Heart left ventricle (tissue), 16 donors: ENCODE measurements around the gene SLC35F3. TPM values are rescaled to one million over a fixed set of nuclear protein-coding genes. Genes with fewer than 3 reads are reported as not detected.

Experiments used
- ATAC-seq, 4 donors: fragments of 200-7000 bp; cut with Tn5 transposase; one replicate each; pipeline ENCODE4 v1.9.1; 2020 to 2022; ENCODE audit warnings: moderate library complexity in 4 of 4, mild to moderate bottlenecking in 3 of 4, moderate number of reproducible peaks in 1 of 4
- DNase-seq, 5 donors: peaks; one replicate each; pipeline ENCODE4 v3.0.0-alpha.2; 2020
- H3K27ac ChIP-seq, 12 donors: fragments of 200-600 bp; sonication (generic) in 4 of 12; one replicate each; pipeline versions ENCODE4 v1.5.0 to v1.8.0; 2016 to 2022; ENCODE audit warnings: mild to moderate bottlenecking in 2 of 12
- H3K27me3 ChIP-seq, 9 donors: fragments of 200-600 bp; sonication (generic) in 2 of 9; one replicate each; pipeline versions ENCODE4 v1.5.1 to v1.8.0; 2016 to 2022; ENCODE audit warnings: mild to moderate bottlenecking in 3 of 9
- H3K36me3 ChIP-seq, 9 donors: fragments of 200-600 bp; sonication (generic) in 2 of 9; one replicate each; pipeline versions ENCODE4 v1.5.0 to v1.8.0; 2018 to 2022; ENCODE audit warnings: mild to moderate bottlenecking in 2 of 9
- H3K4me1 ChIP-seq, 12 donors: fragments of 200-600 bp; sonication (generic) in 4 of 12; one replicate each; pipeline versions ENCODE4 v1.5.0 to v1.8.0; 2016 to 2022; ENCODE audit warnings: mild to moderate bottlenecking in 3 of 12
- H3K4me3 ChIP-seq, 12 donors: fragments of 200-600 bp; sonication (generic) in 4 of 12; one replicate each; pipeline versions ENCODE4 v1.5.0 to v1.8.0; 2017 to 2022; ENCODE audit warnings: mild to moderate bottlenecking in 9 of 12, moderate library complexity in 4 of 12
- H3K9me3 ChIP-seq, 12 donors: fragments of 200-600 bp; sonication (generic) in 4 of 12; one replicate each; pipeline versions ENCODE4 v1.5.0 to v1.8.0; 2016 to 2022; ENCODE audit warnings: mild to moderate bottlenecking in 1 of 12
- CTCF ChIP-seq, 12 donors: fragments of 200-600 bp; sonication (generic) in 4 of 12; IDR thresholded peaks; one replicate each; pipeline versions ENCODE4 v1.5.0 to v1.8.0; 2018 to 2022; ENCODE audit warnings: antibody characterized with exemption in 12 of 12, mild to moderate bottlenecking in 5 of 12
- POLR2A ChIP-seq, 2 donors: fragments of 450-650 bp; IDR thresholded peaks; one replicate each; pipeline ENCODE4 v1.6.1; 2017; ENCODE audit warnings: antibody characterized with exemption in 2 of 2, mild to moderate bottlenecking in 2 of 2, moderate library complexity in 2 of 2
- WGBS, 4 donors: extraction: QIAGEN DNeasy Blood & Tissue Kit in 2 of 4; methylation state at CpG; one replicate each; pipeline versions ENCODE4 v1.1.5 to v1.1.7; 2013 to 2018; 5-methylcytosine and 5-hydroxymethylcytosine counted together
- intact Hi-C, 10 donors: fragments of 100-400 bp; cut with DNase I; formaldehyde crosslinking; loops; one replicate each; pipeline versions ENCODE4 v1.11.1 to v1.14.2; 2022
- polyA plus RNA-seq, 2 donors: library from polyadenylated mRNA; stranded (reverse); fragments of 200-250 nt; gene quantifications; one replicate each; pipeline ENCODE4 v1.2.3, GENCODE V29; 2013
- total RNA-seq, 9 donors: library from RNA; depleted of rRNA in 2 of 9; stranded (reverse); fragments of >200 nt in 2 of 9; fragmentation: NEBNext Ultra II Directional in 3 of 9; extraction: Animal tissue kit (Norgen Biotek cat#: 25700) in 3 of 9; gene quantifications; one replicate each; pipeline versions ENCODE4 v1.1.0 to v1.2.4, GENCODE V29; 2016 to 2023
- donor health status: ischemic (EF 13 %, LVEDD 7.1; RV severe dilation, severe dysfunction).
- donor health status: healthy with polysubstance abuse.
- donor health status: DM: no; HTN: yes; CAD: no.
- donor health status: DM: no; HTN: no; CAD: no.
- donor health status: ischemic (EF 25% LVEDD 6.9; RV normal size, moderate dysfunction).
- donor health status: ischemic (EF 25% LVEDD 5.7; RV mildly dilated, moderate dysfunction).
- donor health status: healthy.
- donor health status: DM: yes; HTN: yes; CAD: no.
- donor health status: ischemic (EF 35%, LVEDD 5.7; RV mildly dilated, moderate dysfunction).
- donor health status: nonischemic (EF 11% LVEDD 7.7; RV severe dilation, severe dysfunction).
- donor health status: DM: yes; HTN: yes; CAD: no.
- donor health status: PGD.
- donor health status: ischemic (EF 29% LVEDD 5.4; RV normal size, mild dysfunction).
- donor health status: nonischemic (EF 23%, LVEDD 6.1; RV moderate dilation, normal function).

The SLC35F3 gene
- total and polyA plus RNA-seq, 11 donors: 0.03 to 0.11 (median 0.11) TPM; not detected in 8

GRCh38 chr1:234154320-234155251 lies 250.1 kb downstream of the SLC35F3 start:
- Histone ChIP-seq H3K27me3 (peaks cover 0 to 4% (median 0%) of the 10 kb centered on the region in 9 donors), H3K4me1 (no peaks in the 10 kb centered on the region), H3K27ac (no peak overlapping the region), H3K4me3 (no peak overlapping the region), H3K36me3 (no peaks in the 10 kb centered on the region), H3K9me3 (no peaks in the 10 kb centered on the region)
- peak; percentile 43 to 83 (median 73) for TF ChIP-seq CTCF (IDR thresholded peaks at IDR 0.05)
- no peak for TF ChIP-seq POLR2A (IDR thresholded peaks at IDR 0.05)
- DNase-seq (no peak), ATAC-seq (no peak)
- intact Hi-C loops: loop anchor here in 4 of 10 donors (5.0 to 10.0 kb wide), 3 partner anchors 150 to 160 kb away; no protein-coding TSS in a partner anchor
- WGBS, 4 donors: 34 to 40% (median 36%) methylated on average over 7 of the region's 7 CpGs

GRCh38 chr1:234162661-234163060 lies 258.2 kb downstream of the SLC35F3 start:
- no peak for DNase-seq
- ATAC-seq: no peak
- Histone ChIP-seq H3K27me3 (peaks cover 0 to 10% (median 0%) of the 10 kb centered on the region in 9 donors), H3K4me1 (no peaks in the 10 kb centered on the region), H3K4me3 (no peak overlapping the region), H3K9me3 (no peaks in the 10 kb centered on the region), H3K27ac (no peak overlapping the region), H3K36me3 (no peaks in the 10 kb centered on the region)
- intact Hi-C loops: loop anchor here in 1 of 10 donors (5.0 kb wide), 1 partner anchor 145 kb away; no protein-coding TSS in a partner anchor
- no peak for TF ChIP-seq CTCF (IDR thresholded peaks at IDR 0.05)
- TF ChIP-seq POLR2A (IDR thresholded peaks at IDR 0.05): no peak

- ATAC-seq (peak in 2 of 4 donors; percentile 42 to 50), DNase-seq (no peak)
- Histone ChIP-seq H3K27ac (no peak overlapping the region), H3K36me3 (no peaks in the 10 kb centered on the region), H3K9me3 (no peaks in the 10 kb centered on the region), H3K27me3 (peaks cover 0 to 10% (median 0%) of the 10 kb centered on the region in 9 donors), H3K4me1 (no peaks in the 10 kb centered on the region), H3K4me3 (no peak overlapping the region)
- TF ChIP-seq CTCF (IDR thresholded peaks at IDR 0.05) (no peak), POLR2A (IDR thresholded peaks at IDR 0.05) (no peak)
- WGBS, 4 donors: 54 to 60% (median 57%) methylated on average over 6 of the region's 6 CpGs
- intact Hi-C loops: loop anchor here in 1 of 10 donors (5.0 kb wide), 1 partner anchor 144 kb away; no protein-coding TSS in a partner anchor
Measured at GRCh38 chr1:234163267-234163919, 258.9 kb downstream of the SLC35F3 start.
